ENCODE results near the gene HSD17B13.

- TF ChIP-seq CTCF (IDR thresholded peaks at IDR 0.05) (no peak), POLR2A (IDR thresholded peaks at IDR 0.05) (no peak), EP300 (IDR thresholded peaks at IDR 0.05) (no peak)
These were observed 11.0 kb downstream of the HSD17B13 start for GRCh38 chr4:87311684-87312083.

Measured in ovary (tissue), 3 donors.